ENCODE data around the gene SHC3.

Gene SHC3

DNA sequence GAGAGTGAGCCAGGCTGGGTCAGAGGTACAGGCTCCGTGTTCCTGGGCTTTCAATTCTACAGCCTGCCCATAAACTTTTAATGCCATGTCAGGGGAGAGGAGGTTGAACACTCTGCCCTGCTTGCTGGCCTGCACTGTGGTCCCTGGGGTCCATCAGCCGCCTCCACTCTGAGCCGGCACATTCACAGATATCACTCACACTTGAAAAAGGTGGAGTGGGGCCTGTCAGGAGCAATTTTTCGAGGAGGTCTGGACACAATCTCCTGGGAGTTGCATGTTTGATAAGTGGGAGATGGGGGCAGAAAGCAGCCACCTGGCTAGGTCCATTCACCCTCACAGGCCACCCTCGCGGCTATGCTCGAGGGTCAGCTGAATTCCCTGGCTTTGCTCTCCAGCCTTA lies 164.5 kb downstream of the SHC3 start:
- no peak for DNase-seq

DNA sequence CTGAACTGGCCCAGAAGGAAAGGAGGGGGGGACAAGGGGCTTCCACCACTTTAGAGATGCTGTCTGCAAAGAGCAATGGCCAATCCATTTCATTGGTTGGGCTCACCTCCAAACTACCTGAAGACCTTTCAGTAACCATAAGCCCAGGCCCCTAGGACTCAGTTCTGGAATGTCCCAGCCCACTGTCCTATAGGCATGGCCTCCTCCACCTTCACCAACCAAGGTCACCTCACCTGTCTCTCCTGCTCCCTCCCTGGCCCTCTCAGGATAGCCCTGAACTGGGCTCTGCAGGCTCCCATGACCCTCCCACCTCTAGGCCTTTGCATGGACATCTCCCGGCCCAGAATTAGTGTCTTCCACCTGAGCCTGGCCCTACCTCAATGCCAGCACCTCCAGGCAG lies 165.0 kb downstream of the SHC3 start:
- DNase-seq: no peak

DNA sequence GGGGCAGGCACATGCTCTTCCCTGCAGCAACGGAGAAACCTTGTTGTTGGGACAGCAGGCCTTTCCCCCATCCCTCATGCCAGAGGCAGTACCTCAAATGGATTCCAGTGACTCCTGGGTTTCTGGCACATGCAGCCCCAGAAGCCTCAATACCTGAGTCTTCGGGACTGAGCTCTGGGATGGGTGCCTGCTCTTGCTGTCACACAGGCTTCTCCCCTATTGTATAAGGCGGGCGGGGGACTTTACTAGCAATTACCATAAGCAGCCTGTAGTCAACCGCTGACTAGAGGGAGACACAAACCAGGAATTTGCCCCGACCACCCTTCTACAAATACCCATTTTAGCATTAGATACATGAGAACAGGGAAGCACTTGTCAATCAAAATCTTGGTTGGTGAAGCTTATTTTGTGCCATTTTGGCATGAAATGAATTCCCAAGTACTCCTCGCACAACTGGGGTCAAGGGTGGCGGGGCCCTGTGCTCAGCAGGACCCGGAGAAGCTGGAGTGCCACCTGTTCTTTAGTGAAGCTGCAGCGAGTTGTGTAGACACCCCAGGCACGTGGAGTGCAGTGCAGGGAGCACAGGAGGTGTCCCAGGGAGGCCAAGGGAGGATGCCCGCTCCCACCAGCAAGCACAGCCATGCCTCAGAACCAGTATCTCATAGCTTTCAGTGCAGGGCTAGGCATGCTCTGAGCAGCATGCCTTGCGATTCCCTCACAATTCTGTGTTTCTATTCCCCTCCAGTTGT lies 166.2 kb downstream of the SHC3 start:
- DNase-seq: no peak

DNA sequence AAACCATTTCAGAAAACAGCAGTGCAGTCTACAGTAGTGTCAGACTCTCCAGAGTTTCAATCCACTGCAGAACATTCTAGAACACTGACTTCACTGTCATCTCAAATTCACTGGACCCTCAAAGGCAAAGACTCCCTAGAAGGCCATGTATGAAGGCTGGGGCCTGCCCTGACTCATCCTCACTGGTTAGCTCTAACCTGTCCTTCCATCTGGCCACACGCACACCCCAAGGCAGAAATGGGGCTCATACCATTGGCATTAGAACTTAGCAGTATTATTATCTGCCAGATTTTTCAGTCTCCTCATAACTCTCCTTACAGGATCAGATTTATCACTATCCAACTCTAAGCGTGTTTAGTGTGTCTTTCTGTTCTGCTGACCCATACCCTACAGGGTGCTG lies 166.9 kb downstream of the SHC3 start:
- no peak for DNase-seq

DNA sequence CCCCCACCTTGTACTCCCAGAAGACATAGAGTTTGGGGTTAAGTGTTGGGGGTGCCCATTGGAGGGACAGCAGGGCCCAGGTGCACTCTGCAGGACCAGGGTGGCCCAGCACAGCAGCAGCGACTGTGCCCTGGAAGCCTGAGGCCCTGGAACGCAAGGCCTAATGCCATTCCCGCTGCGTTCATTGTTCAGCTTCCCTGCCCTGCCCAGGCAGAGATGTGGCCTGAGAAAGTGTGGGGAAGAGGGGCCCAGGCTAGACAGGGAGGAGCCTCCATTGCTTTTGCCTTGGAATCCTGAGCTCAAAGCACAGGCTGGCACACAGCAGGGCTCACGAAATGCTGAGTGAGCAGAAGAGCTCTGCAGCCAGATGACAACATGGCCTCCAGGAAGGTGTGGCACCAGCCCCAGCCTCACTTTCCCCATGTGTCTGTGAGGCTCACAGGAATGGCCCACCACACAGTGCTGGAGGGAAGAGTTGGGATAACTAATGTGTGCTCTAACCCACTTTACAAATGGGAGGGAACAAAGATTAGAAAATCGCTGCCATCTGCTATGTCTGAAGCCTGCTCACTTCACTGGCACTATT lies 168.0 kb downstream of the SHC3 start:
- DNase-seq: no peak

DNA sequence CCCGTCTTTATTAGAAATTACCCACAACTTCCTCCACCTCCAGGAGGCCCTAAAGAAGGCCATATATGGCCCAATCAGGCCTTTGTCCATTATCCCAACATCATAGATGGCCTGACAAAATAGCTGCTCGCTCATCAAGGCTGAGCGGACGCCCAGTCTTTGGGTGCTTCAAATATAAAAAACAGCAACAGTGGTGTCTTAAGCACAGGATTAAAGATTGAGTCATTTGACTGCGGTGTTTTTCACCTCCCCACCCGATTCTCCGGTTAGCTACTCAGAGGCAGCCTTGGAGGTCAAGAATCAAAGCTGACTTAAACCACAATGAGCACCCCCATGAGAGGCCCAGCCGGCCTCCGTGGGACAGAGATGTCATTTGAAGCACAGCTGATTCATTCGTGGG lies 168.6 kb downstream of the SHC3 start:
- no peak for DNase-seq

DNA sequence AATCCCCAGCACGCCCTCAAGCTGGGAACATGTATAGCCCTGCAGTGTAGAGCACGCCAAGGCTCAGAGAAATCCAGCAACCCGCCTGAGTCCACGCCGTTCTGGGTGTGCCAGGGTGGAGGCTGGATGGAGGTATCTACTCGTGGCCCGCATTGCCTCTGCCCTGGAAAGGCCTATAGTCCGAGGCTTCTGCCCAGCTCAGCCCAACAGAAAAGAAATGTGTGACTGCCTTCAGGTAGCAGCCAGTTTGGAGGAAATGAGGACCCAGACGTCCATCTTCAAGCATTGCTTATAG lies 169.1 kb downstream of the SHC3 start:
- no peak for DNase-seq

DNA sequence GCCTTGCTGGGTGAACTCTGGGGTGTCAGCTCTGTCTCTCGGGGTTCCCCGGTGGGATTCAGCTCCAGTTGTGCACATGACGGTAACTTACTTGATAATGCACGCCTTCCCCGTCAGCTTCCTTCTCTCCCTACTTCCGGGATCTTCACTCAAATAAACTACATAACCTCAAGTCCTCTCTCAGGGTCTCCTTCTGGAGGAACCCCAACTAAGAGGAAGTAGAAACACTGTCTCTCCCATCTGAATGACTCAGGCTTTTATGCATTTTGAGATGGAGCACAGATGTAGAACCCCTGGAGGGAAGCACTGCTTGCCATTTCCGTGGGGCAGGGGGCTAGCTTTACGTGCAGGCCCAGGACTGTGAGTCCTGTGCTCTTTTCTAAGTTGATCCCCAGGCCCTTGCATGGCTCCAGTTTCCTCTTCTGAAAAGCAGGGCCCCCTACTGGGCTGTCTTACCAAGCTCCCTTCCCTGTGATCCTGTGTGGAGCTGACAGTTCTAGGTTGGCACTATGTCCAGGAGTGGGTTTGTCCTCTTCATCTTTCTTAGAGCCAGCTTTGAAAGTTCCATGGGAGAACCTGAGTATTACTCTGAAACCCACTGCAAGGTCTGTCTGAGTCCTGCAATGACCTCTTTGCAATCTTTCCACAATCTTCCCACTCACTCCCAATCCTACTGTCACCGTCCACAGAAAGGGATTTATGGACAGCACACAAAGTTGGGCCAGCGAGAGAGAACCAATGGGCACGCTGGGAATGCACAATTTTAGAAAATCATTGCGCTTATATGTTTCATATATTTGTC lies 169.7 kb downstream of the SHC3 start:
- DNase-seq: no peak

DNA sequence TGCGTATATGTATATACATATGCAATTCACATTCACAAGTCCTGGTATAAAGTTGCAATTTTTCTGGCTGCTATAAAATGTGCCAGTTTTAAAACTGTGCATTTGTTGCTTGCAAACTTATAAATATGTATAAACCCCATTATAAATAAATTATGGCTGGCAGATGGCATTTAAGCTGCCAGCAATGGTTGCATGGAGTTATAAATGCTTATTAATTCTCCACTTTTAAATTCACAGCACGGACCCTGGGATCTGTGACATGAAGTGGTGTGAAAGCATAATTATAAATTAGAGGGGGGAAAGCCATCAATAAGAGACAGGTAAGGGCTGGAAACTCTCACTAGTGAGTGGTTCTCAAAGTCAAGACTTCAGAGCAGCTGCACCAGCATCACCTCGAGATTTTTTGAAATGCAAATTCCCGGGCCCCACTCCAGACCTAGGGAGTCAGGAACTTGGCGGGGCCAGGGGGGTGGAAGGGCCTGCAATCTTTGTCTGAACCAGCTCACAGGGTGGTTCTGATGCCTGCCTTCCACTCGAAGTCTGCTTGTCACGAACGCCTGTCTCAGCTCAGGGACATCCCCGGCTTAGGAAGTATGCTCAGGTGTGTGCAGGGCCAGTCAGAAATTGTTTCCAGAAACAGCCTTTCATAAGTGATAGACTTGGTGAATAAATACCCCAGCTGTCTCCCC lies 170.4 kb downstream of the SHC3 start:
- no peak for DNase-seq

DNA sequence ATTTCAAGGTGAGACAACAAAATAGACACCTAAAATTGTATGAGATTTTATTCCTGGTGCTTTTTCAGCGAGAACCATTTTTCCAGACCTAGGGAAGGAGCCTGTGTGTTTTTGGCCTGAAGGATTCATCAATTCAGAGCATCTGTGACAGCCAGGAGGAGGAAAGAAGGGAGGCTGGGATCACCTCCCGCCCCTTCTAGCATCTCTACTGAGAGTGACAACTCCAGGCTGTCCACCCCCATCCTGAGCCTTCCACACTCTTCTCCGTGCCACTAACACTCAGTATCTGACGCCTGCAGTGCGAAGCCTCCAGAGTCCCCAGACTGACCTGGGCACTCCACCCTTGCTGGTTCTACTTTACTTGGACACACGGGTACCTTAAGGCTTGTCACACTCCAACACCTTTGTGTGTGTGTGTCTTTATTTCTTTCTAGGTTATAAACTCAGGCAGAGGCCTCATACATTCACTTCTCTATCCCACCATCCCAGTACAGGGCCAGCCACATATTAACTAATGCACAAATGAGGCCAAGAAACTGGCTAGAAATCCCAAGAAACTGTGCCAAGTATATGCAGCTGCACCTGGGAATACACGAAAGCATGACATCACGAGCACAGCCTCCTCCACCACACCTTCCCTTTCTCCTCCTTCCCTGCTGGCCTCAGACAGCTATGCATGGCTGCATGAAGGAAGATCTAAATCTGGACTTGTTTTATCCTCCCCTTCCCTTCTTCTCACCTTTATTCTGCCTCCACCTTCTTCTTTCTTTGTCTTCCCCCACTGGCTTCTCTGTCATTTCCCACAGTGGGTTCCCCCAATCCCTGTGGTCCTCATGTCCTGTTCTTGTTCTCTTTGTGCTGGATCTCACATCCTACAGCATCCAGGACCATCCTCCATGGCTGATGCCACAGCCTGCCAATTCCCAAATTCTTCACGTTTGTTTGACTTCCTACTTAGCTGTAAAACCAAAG lies 171.3 kb downstream of the SHC3 start:
- DNase-seq: no peak

DNA sequence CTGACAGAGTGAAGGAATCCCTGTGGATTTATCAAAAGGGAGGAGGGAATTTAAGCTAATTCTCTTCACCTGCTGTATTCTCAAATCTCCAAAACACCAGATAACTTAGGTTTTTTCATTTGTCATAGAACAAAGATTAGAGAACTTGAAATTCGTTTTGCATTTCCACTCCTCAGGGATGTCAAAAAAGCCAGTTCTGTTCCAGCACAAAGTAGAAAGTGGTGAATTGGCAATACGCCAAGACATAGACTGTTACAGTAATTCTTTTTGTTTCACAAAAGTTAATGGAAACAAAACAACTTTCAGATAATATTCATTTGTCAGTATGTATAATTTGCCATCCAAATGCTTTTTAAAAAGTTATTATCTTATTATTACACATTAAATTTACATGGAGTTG lies 172.4 kb downstream of the SHC3 start:
- no peak for DNase-seq

DNA sequence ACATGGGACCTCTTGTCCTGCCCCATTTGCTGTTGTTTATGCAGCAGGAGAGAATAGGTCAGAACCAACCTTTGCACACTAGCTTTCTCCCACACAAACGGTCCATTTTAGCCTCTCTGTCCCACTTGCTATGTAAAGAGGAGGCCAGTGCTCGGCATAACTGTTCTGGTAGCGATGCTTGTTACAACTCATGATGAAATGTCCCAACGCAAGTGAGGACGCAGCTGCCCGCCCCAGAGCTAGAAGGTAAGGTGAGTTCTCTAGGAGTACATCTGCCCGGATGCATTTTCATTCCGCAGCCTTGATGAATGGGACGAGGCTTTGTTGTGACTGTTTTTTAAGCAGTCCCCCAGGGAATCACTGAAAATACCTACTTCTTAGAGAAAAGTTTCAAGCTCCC lies 173.3 kb downstream of the SHC3 start:
- DNase-seq: no peak

DNA sequence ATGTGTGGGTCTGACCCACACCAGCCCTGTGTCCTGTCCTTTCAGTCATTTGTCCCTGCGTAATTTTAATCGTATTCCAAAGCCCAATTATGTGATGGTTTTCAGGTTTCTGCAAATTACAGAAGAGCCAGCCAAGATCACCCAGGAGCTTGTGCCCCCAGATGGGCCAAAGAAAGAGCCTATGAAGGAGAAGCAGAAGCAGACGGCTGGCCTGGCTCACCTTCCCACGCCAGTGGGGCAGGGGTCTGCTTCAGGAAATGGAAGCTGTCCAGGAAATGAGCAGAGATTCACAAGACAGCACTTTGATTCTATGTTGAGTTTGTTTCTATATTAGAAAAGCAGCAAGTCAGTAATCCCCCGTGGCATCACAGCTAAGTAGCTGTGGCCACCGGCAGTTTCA lies 175.6 kb downstream of the SHC3 start:
- no peak for DNase-seq

DNA sequence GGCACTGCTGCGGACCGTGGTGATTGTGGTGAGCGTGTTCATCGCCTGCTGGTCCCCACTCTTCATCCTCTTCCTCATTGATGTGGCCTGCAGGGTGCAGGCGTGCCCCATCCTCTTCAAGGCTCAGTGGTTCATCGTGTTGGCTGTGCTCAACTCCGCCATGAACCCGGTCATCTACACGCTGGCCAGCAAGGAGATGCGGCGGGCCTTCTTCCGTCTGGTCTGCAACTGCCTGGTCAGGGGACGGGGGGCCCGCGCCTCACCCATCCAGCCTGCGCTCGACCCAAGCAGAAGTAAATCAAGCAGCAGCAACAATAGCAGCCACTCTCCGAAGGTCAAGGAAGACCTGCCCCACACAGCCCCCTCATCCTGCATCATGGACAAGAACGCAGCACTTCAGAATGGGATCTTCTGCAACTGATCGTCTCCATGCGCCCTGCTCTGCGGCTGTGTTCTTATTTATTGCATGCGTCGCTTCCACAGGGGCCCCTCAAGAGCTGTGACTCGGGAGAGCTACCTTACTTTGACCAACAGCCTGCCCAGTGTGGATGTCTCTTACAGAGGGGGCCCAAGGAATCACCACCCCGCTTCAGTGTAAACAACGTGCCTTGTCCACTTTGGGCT lies 176.6 kb downstream of the SHC3 start:
- no peak for DNase-seq

DNA sequence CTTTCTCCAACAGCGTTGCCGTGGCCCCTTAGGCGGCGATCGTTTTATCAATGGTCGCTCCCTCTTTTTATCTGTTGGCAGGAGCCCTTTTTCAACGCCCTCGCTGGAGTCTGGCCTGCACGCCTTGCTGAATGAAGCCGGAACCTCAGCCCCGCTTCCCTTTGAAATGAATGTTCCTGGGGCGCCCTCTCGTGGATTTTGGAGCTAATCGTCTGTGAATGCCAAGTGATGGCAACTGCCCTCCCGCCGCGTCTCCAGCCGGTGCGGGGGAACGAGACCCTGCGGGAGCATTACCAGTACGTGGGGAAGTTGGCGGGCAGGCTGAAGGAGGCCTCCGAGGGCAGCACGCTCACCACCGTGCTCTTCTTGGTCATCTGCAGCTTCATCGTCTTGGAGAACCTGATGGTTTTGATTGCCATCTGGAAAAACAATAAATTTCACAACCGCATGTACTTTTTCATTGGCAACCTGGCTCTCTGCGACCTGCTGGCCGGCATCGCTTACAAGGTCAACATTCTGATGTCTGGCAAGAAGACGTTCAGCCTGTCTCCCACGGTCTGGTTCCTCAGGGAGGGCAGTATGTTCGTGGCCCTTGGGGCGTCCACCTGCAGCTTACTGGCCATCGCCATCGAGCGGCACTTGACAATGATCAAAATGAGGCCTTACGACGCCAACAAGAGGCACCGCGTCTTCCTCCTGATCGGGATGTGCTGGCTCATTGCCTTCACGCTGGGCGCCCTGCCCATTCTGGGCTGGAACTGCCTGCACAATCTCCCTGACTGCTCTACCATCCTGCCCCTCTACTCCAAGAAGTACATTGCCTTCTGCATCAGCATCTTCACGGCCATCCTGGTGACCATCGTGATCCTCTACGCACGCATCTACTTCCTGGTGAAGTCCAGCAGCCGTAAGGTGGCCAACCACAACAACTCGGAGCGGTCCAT lies 177.4 kb downstream of the SHC3 start:
- DNase-seq: peak; percentile 73

DNA sequence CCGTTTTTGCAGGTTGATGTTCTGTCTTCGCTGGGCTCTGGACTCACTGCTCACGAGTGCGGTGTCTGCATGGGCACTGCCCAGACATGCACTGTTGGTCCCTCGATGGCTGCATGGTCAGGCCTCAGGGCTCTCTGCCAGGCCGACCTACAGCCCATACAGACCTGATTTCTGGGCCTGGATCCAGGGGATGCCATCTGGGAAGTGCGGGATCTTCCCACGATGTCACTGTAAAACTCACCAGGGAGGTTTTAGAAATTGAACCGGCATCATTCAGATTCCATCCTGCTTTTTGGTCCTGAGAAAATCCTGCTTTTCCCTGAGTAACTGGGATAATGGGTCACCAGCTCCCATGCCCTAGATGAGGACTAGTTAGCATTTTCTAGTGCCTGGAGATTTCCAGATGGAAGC lies 178.2 kb downstream of the SHC3 start:
- DNase-seq: no peak

DNA sequence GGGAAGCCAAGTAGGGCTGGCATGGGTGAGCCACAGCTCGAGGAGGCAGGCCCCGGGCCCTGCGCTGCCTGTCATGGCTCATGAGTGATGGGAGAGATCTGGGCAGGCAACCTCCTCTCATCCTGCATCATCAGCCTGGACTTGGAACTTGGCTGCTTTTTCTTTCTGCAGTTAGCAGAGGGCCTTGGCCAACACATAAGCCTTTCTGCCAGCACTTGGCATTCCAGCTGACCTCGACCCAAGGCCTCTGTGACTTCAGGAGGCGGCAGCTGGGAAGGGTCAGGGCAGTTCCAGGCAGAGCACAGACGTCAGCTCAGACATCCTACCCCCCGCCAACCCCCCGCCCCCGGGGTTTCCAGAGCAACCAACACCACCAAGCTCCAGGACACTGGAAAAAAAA lies 179.7 kb downstream of the SHC3 start:
- no peak for DNase-seq

DNA sequence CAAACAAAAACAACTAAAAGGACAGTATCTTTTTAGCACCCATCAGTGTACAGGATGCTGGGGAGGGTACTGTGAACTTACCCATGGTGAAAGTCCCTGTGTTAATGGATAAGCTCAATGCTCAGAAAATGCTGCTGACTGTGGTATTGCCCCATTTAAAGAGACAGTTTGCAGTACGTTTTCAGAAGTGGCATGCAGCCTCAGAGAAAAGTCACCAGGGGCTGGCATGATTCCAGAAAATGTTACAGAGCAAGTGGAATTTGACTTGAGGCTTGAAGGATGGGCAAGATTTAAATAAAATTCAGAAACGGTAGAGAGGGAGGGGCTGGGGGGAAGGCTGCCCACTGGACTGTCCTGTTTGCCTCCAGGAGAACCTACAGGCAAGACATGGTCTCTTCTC lies 180.1 kb downstream of the SHC3 start:
- DNase-seq: no peak

DNA sequence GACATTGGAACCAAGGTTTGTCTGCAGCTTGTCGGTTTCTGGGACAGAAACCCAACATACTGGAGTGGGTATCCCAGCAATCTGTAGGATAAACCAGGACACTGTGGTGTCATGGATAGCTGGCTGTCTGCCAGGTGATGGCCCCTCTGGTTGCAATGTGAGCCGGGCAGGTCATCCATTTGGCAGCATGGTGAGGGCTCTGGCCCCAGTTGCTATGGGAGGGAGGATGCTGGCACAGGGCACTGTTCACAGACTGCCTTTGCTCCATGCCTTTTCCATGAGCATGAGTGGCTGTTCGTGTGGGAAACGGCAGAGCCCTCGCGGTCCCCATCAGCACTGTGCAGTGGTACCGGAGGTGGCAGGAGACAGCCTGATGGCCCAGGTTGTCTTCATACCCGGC lies 181.0 kb downstream of the SHC3 start:
- no peak for DNase-seq

DNA sequence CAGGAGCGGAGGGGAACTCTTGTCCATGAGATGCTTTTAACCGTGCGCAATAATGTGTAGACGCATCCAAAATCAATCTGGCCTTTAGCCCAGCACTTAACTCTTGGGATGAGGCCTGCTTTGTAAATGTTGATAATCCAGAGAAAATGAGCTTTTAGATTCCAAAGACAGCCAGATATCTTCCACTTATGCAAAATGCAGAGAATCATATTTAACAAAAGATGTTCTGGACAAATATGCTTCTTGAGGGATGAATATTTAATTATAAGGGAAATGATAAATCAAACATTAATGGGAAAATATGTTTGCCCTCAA lies 181.7 kb downstream of the SHC3 start:
- DNase-seq: no peak

Data from activated CD8-positive, alpha-beta memory T cell treated with anti-CD3 and anti-CD28 coated beads, Interleukin-2, amount 50 U/mL, for 4 hours (primary cell).